HG02970 (cell line): Measurements from ENCODE around the gene HCN3.
"Not testable (repeated sequence)": the region's sequence is repeated elsewhere in the genome, so short reads cannot be mapped to it uniquely, and the experiment has no call there.

ENCODE experiments used
- ATAC-seq: cut with Tn5 transposase; IDR thresholded peaks from one replicate; pipeline ENCODE4 v1.9.1; 2021; ENCODE audit warnings: mild to moderate bottlenecking, moderate library complexity, moderate number of reproducible peaks; ENCODE audit not compliant: unreplicated experiment, low FRiP score

HCN3 gene

DNA sequence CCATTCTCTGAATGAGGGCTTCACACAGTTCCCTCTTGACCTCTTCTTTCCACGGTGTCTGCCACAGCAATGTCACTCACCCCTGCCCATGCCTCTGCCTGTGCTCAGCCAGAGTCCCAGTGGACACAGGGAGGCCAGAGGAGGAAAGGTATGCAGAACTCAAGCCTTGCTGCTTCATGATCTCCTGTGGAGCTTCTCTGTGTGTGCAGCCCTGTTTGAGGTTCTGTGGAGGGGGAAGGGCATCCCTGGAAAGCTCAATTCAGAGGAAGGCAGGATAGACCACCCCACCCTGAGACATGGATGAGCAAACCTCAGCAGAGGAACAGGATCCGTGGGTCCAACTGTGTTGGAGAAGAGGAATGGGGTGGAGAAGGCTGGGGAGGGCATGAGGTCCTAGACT lies 2.0 kb downstream of the HCN3 start:
- no peak for ATAC-seq

DNA sequence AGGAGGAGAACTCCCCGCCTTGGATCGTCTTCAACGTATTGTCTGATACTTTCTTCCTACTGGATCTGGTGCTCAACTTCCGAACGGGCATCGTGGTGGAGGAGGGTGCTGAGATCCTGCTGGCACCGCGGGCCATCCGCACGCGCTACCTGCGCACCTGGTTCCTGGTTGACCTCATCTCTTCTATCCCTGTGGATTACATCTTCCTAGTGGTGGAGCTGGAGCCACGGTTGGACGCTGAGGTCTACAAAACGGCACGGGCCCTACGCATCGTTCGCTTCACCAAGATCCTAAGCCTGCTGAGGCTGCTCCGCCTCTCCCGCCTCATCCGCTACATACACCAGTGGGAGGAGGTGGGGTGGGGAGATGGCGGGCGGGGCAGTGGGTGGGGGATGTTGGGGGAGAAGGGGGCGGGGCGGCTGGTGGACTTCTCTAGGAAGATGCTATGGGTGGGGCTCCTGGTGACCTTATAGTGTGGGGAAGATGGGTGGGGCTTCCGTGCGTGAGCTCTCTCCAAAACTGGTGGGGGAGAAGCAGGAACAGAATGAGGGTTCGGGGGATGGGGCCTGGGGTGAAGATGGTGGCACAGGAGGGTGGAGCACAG lies 5.3 kb downstream of the HCN3 start:
- ATAC-seq, result no peak

DNA sequence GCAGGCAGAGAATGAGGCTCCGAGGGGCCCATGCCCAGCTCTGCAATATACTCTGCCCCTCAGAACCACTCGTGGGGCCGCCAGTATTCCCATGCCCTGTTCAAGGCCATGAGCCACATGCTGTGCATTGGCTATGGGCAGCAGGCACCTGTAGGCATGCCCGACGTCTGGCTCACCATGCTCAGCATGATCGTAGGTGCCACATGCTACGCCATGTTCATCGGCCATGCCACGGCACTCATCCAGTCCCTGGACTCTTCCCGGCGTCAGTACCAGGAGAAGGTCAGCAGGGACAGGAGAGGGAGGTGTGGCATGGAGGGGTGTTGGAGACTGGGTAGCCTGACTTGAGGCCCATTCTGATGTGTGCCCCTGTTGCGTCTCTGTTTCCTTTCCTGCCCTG lies 7.2 kb downstream of the HCN3 start:
- ATAC-seq, result no peak

DNA sequence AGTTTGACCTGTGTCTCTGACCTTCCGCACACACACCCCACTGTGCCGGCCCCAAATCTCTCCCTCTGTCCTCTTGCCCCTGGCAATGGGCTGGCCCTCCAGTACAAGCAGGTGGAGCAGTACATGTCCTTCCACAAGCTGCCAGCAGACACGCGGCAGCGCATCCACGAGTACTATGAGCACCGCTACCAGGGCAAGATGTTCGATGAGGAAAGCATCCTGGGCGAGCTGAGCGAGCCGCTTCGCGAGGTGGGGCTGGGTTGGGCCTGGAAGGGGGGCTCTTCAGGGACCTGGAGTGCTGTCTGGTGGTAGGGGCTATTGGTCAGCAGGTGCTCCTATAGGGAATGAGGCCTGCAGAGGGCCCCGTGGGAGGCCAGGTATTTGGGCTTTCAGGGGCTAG lies 7.8 kb downstream of the HCN3 start:
- no peak for ATAC-seq

DNA sequence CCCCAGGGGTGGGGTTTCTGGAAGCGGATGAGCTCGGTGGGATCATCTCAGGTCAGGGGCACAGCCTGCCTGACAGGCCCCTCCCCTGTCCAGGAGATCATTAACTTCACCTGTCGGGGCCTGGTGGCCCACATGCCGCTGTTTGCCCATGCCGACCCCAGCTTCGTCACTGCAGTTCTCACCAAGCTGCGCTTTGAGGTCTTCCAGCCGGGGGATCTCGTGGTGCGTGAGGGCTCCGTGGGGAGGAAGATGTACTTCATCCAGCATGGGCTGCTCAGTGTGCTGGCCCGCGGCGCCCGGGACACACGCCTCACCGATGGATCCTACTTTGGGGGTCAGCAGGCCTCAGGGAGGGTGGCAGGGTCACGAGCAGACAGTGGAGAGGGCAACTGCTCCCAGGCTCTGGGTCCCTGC lies 8.4 kb downstream of the HCN3 start:
- no peak for ATAC-seq

DNA sequence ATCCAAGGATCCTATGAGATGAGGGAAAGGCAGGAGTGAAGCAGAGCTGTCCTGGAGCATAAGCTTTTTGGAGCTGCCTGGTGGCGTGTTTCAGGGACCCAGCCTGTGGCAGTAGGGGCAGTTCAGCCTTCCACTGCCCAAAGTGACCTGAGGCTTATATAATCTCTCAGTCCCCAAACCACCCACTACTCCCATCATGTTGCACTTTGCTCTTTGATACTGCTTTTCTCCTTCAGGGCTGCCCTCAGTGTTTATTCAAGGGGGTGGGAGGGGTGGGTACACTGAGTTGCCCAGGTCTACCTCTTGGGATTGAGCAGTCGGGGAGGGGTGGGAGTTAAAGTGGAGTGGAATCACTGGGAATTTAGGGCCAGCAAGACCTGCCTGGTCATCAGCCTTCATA lies 9.3 kb downstream of the HCN3 start:
- no peak for ATAC-seq

DNA sequence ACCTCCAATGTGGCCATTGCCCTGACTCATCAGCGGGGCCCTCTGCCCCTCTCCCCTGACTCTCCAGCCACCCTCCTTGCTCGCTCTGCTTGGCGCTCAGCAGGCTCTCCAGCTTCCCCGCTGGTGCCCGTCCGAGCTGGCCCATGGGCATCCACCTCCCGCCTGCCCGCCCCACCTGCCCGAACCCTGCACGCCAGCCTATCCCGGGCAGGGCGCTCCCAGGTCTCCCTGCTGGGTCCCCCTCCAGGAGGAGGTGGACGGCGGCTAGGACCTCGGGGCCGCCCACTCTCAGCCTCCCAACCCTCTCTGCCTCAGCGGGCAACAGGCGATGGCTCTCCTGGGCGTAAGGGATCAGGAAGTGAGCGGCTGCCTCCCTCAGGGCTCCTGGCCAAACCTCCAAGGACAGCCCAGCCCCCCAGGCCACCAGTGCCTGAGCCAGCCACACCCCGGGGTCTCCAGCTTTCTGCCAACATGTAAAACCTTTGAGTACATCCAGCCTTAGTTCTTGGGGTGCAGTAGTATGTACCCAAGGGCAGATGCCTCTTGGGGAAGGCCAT lies 10.8 kb downstream of the HCN3 start:
- no peak for ATAC-seq

DNA sequence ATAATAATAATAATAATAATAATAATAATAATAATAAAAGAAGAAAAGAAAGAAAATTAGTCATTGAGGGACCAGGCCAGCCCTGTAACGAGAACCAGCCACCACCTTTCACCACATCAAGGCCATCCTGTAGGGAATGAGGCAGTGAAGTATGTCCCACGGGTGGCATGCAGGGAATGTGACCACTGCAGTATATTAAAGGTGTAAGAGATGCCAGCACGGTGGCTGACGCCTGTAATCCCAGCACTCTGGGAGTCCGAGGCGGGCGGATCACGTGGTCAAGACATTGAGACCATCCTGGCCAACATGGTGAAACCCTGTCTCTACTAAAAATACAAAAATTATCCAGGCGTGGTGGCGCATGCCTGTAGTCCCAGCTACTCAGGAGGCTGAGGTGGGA lies 13.7 kb downstream of the HCN3 start:
- ATAC-seq, result not testable (repeated sequence)

DNA sequence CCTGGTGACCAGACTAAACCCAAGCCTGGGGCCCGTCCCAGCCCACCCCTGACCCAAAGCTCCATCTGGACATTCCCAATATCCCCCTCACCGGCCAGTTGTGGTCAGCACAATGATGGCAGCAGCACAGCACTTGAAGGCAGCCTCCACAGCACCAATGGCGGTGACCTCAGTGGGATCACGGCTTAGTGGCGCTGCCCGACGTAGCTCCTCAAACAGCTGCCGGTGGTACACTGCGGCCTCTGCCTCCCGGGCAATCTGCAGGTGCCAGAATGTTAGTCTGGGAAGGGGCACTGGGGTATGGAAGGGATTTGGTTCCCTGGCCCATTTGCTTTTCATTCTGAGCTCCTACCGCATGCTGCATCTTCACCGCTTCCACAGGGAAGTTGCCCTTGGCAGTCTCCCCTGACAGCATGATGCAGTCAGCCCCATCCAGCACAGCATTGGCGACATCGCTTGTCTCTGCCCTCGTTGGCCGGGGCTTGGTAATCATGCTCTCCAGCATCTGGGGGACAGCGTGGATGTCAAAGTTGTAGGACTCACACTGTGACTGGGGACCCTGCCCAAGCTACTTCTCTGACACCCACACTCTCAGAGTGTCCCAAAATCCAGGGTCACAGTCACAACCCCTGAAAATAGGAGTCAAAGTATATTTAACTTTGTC lies 16.0 kb downstream of the HCN3 start:
- no peak for ATAC-seq

DNA sequence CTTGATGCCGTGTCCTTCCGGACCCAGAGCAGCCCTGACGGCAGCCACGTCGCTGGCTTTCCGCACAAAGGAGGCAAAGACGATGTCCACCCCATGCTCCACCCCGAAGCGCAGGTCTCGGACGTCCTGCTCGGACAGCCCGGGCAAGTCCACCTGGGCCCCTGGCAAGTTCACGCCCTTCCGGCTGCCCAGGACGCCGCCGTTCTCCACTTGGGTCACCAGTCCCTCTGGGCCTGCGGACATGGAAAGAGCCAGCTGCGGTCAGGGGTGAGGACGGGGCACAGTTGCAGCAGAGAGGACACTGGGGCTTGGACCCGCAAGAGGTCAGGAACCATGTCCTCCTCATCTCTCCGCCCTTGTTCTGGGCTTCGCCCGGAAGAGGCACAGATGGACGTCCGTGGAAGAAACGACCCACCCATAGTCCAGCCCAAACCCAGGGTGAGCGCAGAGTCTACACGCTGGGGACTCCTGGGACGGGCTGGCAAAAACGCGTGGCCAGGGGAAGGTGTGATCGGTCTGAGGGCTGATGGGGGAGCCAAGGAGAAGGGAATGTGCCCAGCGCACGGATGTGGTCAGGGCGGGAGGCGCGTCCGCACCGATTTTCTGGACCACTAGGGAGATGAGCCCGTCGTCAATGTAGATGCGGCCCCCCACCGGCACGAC lies 17.4 kb downstream of the HCN3 start:
- ATAC-seq, result no peak

DNA sequence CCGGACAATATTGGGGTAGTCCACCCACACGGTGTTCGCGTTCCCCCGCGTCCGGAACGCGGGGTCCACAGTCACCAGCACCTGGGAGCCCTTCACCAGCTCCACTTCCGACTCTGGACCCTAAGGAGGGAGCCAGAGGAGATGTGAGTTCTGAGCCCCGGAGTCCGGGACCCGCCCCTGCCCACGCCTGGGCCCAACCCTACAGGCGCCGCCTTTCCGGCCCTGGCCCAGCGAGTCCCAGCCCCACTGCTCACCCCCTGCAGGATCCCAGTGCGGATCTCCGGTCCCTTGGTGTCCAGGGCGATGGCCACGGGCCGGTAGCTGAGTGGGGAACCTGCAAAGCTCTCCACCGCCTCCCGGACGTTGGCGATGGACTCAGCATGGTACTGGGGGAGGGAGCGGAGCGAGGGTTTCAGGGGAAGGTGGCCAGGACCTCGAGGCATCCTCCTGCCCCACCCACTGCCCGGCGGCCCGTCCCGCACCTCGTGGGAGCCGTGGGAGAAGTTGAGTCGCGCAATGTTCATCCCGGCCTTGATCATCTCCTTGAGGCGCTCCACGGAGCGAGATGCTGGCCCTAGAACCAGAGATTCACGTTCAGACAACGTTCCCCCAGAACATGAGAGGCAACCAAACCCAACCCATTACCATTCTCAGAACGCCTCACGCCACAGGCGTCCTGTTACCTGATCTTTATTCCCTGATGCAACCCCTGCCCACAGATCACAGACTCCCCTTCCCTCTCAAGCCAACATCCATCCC lies 18.1 kb downstream of the HCN3 start:
- no peak for ATAC-seq

DNA sequence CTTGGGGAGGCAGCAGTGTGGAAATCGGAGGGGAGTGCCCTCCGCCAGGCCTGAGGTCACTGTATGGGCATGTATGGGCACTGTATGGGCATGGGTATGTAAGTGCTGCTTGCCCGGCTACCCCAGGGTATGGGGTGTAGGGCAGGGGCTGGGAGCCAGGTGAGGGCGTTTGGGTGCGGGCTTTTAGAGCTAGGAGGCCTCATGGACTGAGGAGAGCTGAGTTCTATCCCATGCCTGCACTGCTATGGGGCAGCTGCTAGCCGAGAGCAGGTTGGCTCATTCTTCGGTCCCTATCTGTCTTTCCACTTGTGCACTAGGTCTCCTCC lies 18.6 kb downstream of the HCN3 start:
- ATAC-seq, result no peak

DNA sequence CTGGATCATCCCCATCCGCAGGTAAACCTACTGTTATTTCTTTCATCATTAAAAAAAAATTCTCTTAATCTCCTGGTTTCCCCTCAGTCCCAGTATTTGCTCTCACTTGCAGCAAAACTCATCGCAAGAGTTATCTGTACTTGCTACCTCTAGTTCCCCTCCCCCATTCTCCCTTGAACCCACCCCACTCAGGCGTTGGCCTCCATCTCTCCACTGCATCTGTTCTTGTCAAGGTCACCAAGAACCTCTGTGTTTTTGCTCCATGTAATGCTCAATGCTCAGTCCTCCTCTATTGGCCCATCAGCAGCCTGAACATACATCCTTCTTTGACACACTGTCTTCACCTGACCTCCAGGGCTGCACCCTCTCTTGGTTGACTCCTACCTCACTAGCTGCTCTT lies 19.4 kb downstream of the HCN3 start:
- no peak for ATAC-seq

DNA sequence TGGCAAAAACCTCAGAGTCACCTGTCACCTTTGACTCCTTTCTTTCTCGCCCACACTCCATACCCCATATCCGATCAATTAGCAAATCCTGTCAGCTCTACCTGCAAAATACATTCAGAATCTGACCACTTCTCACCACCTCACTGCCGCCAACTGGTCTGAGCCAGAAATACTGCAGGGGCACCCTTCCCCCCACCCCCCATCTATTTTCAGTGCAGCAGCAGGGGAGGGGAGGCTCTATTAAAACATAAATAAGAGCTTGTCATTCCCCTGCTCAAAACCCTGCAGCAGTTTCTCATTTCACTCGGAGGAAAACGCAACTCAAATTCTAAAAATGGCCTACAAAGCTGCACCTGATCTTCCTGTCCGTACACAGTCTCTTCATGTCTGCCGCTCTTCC lies 20.1 kb downstream of the HCN3 start:
- ATAC-seq, result no peak

DNA sequence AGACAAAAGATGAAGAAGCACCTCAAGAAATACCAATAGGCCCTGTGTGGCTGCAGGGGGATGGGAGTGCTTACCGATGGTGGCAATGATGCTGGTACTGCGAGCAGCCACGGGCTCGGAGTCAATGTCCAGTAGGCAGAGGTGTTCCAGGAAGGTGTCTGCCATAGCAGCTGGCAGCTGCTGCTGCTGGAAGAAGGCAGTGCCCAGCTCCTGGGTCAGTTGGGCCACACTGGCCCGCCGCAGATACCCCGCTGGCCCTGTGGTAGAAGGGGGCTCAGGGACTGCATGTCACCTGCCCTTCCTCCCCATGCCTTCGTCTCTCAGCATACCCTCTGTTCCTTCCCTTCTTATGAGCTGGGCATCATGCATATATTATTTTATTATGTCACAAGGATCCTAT lies 22.8 kb downstream of the HCN3 start:
- no peak for ATAC-seq

DNA sequence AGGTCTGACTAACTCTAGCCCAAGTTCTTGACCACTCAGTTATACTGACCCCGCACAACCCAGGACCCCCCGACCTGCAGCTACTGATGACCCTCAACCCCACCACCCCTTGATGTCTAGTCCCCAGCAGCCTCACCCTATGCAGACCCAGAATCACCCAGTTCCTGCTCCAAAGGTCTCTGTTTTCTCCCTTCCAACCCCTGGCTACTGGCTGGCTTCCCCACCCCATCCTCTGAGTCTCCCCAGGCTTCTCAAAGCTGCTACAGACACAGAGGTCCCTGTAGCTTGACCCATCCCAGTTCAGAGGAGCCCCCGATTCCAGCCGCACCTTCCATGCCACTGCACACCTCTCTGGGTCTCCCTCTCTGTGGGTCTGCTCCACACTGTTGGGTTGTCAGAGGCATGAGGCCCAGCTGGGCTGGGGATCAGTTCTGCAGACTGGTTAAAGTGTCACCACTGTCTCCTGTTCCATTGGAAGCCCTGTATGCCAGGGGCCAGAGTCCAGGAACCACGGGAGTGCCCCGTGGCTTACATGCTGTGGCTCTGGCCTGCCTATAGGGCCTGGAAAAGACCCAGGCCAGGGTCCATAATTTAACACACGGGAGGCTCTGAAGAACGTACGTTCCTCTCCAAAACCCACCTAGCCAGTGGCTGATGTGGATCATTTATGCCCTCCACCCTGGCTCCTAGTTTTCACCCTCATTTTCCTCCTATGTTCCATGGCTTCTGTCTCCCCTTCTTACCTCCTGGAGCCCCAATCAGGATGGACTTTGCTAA lies 23.5 kb downstream of the HCN3 start:
- ATAC-seq, result no peak

DNA sequence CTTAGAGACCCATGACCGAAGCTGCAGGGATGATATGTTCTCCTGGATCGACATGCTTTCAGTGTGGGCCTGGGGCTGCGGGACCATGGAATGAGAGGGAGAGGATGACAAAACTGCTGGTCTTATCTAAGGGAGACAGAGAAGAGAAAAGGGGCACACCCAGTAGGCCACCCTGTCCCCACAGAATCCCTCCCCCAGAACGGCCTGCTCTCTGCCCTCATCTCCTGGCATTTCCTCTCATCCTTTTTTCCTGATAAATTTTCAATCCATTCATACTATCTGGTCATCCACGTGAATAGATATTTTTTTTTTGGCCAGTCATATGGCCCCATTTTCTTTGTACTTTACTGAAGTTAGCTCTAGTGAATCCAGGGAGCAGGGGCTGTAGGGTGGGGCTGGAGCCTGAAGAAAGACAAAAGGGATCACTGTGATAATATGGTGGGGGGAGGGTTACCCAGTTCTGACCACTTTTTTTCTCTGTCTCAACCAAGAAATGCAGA lies 24.1 kb downstream of the HCN3 start, which contains the start of gene PKLR:
TSS of gene PKLR (minus strand) at position 97 of the 500 bp plus-strand sequence. CDS start at position 54, 43 bp downstream.
- no peak for ATAC-seq

DNA sequence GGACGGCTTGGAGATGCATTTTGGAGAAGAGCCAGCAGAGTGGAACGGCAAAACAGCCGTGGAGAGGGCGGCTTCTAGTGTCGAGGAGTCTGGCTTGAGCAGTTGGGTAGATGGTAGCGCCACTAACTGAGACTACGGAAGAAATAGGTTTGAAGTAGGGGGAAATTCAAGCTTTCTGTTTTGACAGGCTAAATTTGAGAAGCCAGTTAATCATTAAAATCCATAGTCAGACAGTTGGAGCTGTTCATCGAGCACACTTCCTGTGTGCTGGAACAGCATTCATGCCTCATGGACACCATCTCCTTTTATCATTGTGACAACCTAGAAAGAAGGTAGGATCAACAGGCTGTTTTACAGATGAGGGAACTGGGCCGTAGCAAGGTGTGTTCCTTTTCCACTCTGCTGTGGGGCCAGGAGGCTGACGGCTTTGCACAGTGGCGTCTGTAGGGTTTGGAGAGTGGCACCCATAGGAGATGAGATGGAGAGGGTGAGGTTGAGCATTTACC lies 27.3 kb downstream of the HCN3 start:
- ATAC-seq, result no peak

DNA sequence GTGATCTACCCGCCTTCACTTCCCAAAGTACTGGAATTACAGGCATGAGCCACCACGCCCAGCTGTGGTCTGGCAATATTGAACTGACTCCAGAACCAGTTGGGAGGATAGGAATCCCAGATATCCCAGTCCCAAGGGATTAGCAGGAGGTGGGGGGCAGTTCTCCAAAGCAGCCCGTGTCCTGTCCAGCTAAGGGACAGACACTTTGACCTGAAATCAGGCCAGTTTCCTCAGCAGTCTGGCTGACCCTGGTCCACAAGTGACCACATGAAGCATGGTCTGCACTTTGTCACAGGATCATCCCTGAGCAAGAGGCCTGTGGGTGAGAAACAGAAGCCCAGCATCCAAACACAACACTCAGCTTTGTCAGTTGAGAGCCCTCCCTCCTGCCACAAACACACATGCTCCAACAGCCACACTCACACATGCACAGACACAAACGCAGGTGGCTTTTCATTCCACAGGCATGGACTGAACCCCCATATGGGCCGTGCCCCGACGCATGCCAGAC lies 28.7 kb downstream of the HCN3 start:
- ATAC-seq, result no peak

DNA sequence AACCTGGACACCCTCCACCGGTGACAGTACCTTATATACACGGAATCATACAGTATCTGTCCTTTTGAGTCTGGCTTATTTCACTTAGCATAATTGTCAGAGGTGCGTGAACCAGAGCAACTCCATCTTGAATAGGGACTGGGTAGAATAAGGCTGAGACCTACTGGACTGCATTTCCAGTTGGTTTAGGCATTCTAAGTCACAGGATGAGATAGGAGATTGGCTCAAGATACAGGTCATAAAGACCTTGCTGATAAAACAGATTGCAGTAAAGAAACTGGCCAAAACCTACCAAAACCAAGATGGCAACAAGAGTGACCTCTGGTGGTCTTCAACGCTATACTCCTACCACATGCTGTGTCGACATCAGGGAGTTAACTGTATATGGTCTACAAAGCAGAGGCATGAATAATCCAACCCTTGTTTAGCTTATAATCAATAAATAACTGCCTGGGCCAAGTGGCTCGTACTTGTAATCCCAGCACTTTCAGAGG lies 30.0 kb downstream of the HCN3 start:
- no peak for ATAC-seq
